Tibial nerve (tissue), 4 donors: Measurements from ENCODE around the gene DRD4.

Experiments
- EP300 ChIP-seq, 2 donors: sonication (generic); formaldehyde crosslinking; IDR thresholded peaks; one replicate each; pipeline ENCODE4 v1.6.1; 2017; ENCODE audit warnings: antibody characterized with exemption in 2 of 2, mild to moderate bottlenecking in 1 of 2
- TF ChIP-seq, protein P1 (sequence below), 5 experiments: fragments of 200-600 bp in 3 of 5; fragments of 450-650 bp in 2 of 5; sonication (generic) in 3 of 5; IDR thresholded peaks; one replicate each; pipeline ENCODE4 v1.5.1; 2016 to 2019; ENCODE audit warnings: antibody characterized with exemption in 5 of 5, mild to moderate bottlenecking in 3 of 5, moderate library complexity in 2 of 5

GRCh38 chr11:619628-620050 is 17.4 kb upstream of the DRD4 start:
- TF ChIP-seq, protein P1, sequence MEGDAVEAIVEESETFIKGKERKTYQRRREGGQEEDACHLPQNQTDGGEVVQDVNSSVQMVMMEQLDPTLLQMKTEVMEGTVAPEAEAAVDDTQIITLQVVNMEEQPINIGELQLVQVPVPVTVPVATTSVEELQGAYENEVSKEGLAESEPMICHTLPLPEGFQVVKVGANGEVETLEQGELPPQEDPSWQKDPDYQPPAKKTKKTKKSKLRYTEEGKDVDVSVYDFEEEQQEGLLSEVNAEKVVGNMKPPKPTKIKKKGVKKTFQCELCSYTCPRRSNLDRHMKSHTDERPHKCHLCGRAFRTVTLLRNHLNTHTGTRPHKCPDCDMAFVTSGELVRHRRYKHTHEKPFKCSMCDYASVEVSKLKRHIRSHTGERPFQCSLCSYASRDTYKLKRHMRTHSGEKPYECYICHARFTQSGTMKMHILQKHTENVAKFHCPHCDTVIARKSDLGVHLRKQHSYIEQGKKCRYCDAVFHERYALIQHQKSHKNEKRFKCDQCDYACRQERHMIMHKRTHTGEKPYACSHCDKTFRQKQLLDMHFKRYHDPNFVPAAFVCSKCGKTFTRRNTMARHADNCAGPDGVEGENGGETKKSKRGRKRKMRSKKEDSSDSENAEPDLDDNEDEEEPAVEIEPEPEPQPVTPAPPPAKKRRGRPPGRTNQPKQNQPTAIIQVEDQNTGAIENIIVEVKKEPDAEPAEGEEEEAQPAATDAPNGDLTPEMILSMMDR (IDR thresholded peaks at IDR 0.05): no peak
- TF ChIP-seq EP300 (IDR thresholded peaks at IDR 0.05): no peak
